Ramos (cell line): ENCODE results near the gene IFNGR2.

Experiments
- in situ Hi-C: fragments of 300-500 bp; cut with MboI; formaldehyde crosslinking; loops from one replicate; pipeline ENCODE4 v1.14.3; 2022; ENCODE audit warnings: low sequenced_read_pairs; ENCODE audit not compliant: unreplicated experiment

Gene IFNGR2

GRCh38 chr21:33478935-33479678 lies 75.9 kb downstream of the IFNGR2 start:
- in situ Hi-C loops = no loop called here

GRCh38 chr21:33479679-33480480 lies 76.7 kb downstream of the IFNGR2 start, which contains the start of gene TMEM50B:
TMEM50B (minus strand) TSS chr21:33479974; CDS start chr21:33468885, 11,089 bp downstream.
- in situ Hi-C loops = no loop called here

- in situ Hi-C loops = no loop called here
These were observed 77.4 kb downstream of the IFNGR2 start for GRCh38 chr21:33480481-33481103.

GRCh38 chr21:33481314-33481943 lies 78.2 kb downstream of the IFNGR2 start:
- in situ Hi-C loops = no loop called here
